AG04449 (cell line): ENCODE results near the gene TEX26.

Experiments used
- CTCF ChIA-PET: fragments of 350-600 bp; formaldehyde crosslinking; extraction: SDS; loops from one replicate; lab custom pipeline; 2021; ENCODE audit warnings: antibody characterized with exemption; lab: Yijun Ruan, JAX
- POLR2A ChIA-PET: fragments of 400-600, 350-600 bp; formaldehyde crosslinking; extraction: SDS; loops from one replicate; lab custom pipeline; 2020; ENCODE audit warnings: antibody characterized with exemption, inconsistent platforms; lab: Yijun Ruan, JAX
- DNase-seq: peaks from one replicate; pipeline ENCODE4 v3.0.0-alpha.2; 2010; ENCODE audit warnings: low read depth, low spot score
- H3K4me3 ChIP-seq: 2 replicates; pipeline ENCODE4 v1.5.1; 2011; ENCODE audit warnings: low read depth, mild to moderate bottlenecking, control low read depth, low read length
- CTCF ChIP-seq: IDR thresholded peaks from one replicate; pipeline ENCODE4 v1.5.1; 2011; ENCODE audit warnings: mild to moderate bottlenecking, moderate library complexity, low read length, control low read depth, inconsistent platforms; ENCODE audit not compliant: insufficient read depth; ENCODE audit errors: missing control alignments

TEX26 gene

GRCh38 chr13:30991184-30991583 lies 58.7 kb downstream of the TEX26 start:
- POLR2A ChIA-PET, result no interaction called here
- DNase-seq, result no peak
- TF ChIP-seq CTCF, result no peak

GRCh38 chr13:30991922-30992321 lies 59.5 kb downstream of the TEX26 start:
- no peak overlapping the region for H3K4me3 ChIP-seq
- TF ChIP-seq CTCF, result no peak
- ChIA-PET POLR2A (no interaction called here), CTCF (no interaction called here)
- DNase-seq, result no peak

More at GRCh38 chr13:30991184-30991583, 58.7 kb downstream of the TEX26 start:
- no peak overlapping the region for H3K4me3 ChIP-seq
- CTCF ChIA-PET, result interaction anchor here (1.2 kb wide), 1 partner anchor 12 kb away, joined by 4 read pairs; no protein-coding TSS in a partner anchor

GRCh38 chr13:30995331-30995730 lies 62.9 kb downstream of the TEX26 start:
- CTCF ChIA-PET, result interaction anchor here (1.1 to 2.9 kb wide), 4 partner anchors 10 to 49 kb away, joined by 3 to 15 read pairs (median 4); no protein-coding TSS in a partner anchor
- H3K4me3 ChIP-seq, result no peak overlapping the region
- DNase-seq, result no peak
- POLR2A ChIA-PET, result no interaction called here
- no peak for TF ChIP-seq CTCF

DNA sequence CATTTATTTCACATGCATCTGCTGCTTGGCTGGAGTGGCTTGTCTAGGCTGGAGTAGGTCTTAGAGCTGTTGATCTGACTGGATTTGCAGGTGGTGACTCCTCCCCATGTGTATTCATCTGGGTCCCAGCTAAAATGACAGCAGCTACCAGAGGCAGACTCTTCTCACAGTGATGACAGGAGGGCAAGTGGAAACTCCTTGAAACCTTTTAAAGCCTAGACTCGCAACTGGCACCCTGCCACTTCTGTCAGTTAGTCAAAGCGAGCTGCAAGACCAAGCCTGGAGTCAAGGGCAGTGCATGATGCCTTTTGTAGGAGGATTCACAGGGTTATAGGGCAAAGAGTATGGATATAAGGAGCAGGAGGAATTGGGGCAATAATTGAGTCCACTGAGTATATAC lies 65.2 kb downstream of the TEX26 start:
- no peak for DNase-seq
- ChIA-PET CTCF (interaction anchor here (0.6 to 1.8 kb wide), 6 partner anchors 12 to 619 kb away, joined by 3 to 6 read pairs (median 4); no protein-coding TSS in a partner anchor), POLR2A (no interaction called here)
- no peak overlapping the region for H3K4me3 ChIP-seq
- TF ChIP-seq CTCF, result no peak

GRCh38 chr13:30998136-30999088 lies 66.0 kb downstream of the TEX26 start:
- TF ChIP-seq CTCF, result no peak
- ChIA-PET CTCF (interaction anchor here (0.7 to 1.8 kb wide), 6 partner anchors 13 to 162 kb away, joined by 3 to 6 read pairs (median 4); no protein-coding TSS in a partner anchor), POLR2A (no interaction called here)
- H3K4me3 ChIP-seq, result no peak overlapping the region
- peak; percentile 68 for DNase-seq

DNA sequence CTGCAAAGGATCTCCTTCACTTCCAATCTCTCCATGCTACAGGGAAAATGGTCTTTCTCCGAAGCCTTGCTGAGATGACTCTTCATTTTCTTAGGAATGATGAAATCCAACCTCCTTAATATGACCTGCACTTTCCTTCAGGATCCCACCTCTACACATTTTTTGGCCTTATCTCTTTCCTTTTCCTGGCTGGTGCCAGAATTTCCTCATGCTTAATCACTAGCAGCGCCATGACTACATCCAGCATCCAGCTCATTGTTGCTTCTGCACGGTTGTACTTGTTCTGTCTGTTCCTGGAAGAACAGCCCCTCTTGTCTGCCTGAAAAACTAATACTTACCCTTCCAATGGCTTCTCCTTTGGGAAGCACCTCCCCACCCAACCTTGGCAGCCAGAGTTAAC lies 68.4 kb downstream of the TEX26 start:
- ChIA-PET POLR2A (no interaction called here), CTCF (interaction anchor here (1.9 kb wide), 1 partner anchor 12 kb away, joined by 4 read pairs; no protein-coding TSS in a partner anchor)
- no peak for DNase-seq
- no peak for TF ChIP-seq CTCF
- no peak overlapping the region for H3K4me3 ChIP-seq
